Measurements from ENCODE around the gene FARSA.
"Not testable (repeated sequence)": the region's sequence is repeated elsewhere in the genome, so short reads cannot be mapped to it uniquely, and the experiment has no call there.

FARSA gene

DNA sequence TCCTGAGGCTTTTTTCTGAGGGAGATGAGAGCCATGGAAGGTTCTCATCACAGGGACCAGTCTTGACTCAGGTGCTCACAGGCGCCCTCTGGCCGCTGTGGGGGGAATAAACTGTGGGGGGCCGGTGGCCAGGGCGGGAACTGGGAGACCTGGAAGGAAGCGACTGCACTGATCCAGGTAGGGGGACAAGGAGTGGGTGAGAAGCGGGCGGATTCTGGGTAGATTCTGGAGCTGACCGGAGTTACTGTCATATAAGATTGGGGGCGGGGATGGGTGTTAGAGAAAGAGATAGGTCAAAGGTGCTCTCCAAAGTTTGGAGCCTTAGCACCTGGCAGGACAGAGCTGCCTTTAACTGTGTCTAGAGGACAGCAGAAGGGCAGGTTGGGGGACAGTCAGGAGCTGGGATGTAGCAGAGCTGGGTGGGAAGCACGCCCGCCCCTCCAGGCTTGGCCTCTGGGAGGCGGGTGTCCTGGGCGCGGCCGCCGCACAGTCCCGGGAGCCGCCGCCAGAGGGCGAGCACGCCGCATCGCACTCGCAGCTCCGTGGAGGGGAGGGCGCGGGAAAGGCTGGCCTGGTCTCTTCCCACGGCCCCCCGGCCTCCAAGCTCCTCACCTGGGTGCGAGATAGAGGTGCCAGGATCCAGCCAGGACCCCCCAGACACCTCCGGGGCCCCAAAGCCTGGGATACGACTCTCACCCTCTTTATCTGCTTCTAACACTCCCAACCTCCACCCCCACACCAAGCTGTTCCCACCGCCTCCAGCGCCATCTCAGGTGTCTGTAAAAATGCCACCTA is 31.7 kb upstream of the FARSA start:
- H3K27ac Mint-ChIP-seq, result peak overlapping the region; percentile 73
- H3K4me1 Mint-ChIP-seq (ENCODE audit: low read depth), result peaks cover 12% of the 10 kb centered on the region
- H3K36me3 Mint-ChIP-seq (ENCODE audit: low read depth), result no peaks in the 10 kb centered on the region
- no peaks in the 10 kb centered on the region for H3K9me3 Mint-ChIP-seq
- intact Hi-C loops (cut with micrococcal nuclease), result loop anchor here (2.0 kb wide), 1 partner anchor 80 kb away; no protein-coding TSS in a partner anchor
- peaks cover 5% of the 10 kb centered on the region for H3K27me3 Mint-ChIP-seq
- H3K4me3 Mint-ChIP-seq, result peak overlapping the region; percentile 87

DNA sequence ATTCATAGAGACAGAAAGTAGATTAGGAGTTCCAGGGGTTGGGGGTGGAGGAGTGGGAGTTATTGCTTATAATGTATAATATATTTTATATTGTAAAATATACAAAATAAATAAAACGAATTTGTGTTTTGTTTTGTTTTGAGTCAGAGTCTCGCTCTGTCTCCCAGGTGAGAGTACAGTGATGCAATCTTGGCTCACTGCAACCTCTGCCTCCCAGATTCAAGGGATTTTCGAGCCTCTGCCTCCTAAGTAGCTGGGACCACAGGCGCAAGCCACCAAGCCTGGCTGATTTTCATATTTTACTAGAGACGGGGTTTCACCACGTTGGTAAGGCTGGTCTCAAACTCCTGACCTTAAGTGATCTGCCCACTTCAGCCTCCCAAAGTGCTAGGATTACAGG is 26.0 kb upstream of the FARSA start:
- intact Hi-C loops (cut with micrococcal nuclease), result no loop called here
- Mint-ChIP-seq H3K4me1 (ENCODE audit: low read depth) (peaks cover 21% of the 10 kb centered on the region), H3K4me3 (no peak overlapping the region), H3K36me3 (ENCODE audit: low read depth) (peaks cover 18% of the 10 kb centered on the region), H3K9me3 (no peaks in the 10 kb centered on the region), H3K27ac (no peak overlapping the region), H3K27me3 (peaks cover 3% of the 10 kb centered on the region)

DNA sequence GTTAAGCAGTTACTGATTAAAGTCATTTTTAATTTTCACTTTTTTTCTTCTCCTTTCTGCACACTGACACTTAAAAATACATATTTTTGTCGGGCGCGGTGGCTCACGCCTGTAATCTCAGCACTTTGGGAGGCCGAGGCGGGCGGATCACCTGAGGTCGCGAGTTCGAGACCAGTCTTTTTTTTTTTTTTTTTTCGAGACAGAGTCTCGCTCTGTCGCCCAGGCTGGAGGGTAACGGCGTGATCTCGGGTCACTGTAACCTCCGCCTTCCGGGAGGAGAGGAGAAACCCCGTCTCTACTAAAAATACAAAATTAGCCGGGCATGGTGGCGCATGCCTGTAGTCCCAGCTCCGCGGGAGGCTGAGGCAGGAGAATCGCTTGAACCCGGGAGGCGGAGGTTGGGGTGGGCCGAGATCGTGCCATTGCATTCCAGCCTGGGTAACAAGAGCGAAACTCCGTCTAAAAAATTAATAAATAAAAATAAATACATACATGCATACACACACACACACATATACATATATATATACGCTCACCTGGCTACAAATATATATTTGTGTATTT is 24.0 kb upstream of the FARSA start:
- H3K4me1 Mint-ChIP-seq (ENCODE audit: low read depth), result peaks cover 41% of the 10 kb centered on the region
- H3K27me3 Mint-ChIP-seq; intact Hi-C loops (cut with micrococcal nuclease); H3K9me3 Mint-ChIP-seq: not testable (repeated sequence)
- peak overlapping the region; percentile 86 for H3K4me3 Mint-ChIP-seq
- H3K36me3 Mint-ChIP-seq (ENCODE audit: low read depth), result peaks cover 38% of the 10 kb centered on the region
- H3K27ac Mint-ChIP-seq, result peak overlapping the region; percentile 80

DNA sequence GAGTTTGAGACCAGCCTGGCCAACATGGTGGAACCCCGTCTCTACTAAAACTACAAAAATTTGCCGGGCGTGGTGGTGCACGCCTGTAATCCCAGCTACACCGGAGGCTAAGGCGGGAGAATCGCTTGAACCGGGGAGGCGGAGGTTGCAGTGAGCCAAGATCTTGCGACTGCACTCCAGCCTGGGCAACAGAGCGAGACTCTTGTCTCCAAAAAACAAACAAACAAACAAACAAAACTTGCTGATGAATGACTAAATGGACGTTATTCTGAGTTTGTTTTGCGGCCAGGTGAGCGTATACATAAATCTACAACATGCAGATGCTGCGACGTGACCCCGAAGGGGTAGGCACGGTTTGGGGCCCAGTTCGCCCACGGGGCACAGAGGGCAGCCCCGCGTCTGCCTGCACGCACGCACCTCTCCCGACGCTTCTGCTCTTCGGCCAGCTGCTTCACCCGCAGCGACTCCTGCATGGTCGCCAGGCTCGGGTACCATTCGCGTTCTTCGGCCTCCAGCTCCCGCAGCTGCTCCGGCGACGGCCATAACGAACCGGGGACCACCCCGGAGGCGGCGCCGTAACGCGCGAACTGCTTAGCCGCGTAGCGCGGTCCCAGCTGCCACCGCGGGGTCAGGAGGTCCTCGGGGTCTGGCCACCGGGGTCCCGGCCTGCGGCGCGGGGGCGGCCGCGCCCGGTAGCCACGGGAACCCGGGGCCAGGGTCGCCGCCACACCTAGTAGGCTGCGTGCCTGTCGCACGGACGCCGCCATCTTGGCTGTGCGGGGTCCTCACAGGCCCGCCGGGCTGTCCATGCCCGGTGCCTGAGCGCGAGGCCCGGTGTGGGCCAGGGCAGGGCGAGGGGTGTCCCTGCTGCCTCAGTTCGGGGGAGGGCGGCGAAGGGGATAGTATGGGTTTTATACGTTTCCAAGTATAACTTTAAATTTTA is 23.2 kb upstream of the FARSA start, which contains the start of gene GADD45GIP1:
Gene GADD45GIP1 (minus strand): TSS at position 778 of the 943 bp plus-strand sequence. CDS start 11 bp downstream, at position 767.
- intact Hi-C loops (cut with micrococcal nuclease), result no loop called here
- peak within 1 kb of the TSS; percentile 86 for H3K4me3 Mint-ChIP-seq
- H3K27me3 Mint-ChIP-seq, result no peaks in the 10 kb centered on the region
- H3K9me3 Mint-ChIP-seq, result no peaks in the 10 kb centered on the region
- peaks cover 46% of the 10 kb centered on the region for H3K36me3 Mint-ChIP-seq (ENCODE audit: low read depth)
- H3K4me1 Mint-ChIP-seq (ENCODE audit: low read depth), result peaks cover 48% of the 10 kb centered on the region
- peak within 1 kb of the TSS; percentile 80 for H3K27ac Mint-ChIP-seq

DNA sequence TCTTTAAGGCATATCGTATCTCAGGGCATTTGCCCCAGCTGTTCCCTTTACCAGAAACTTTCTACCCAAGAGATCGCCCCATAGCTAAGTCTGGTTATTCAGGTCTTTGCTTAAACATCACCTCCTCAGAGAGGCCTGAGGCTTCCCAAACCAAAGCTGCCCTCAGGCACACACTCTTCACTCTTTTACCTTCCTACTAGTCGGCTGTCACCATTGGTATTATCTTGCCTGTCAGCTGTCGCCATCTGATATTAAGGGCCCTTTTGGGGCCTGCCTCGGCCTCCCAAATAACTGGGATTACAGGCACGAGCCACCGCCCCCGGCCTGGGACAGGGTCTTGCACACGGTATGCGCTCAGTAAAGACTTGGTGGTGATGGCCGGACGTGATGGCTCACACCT is 22.5 kb upstream of the FARSA start:
- H3K27me3 Mint-ChIP-seq, result no peaks in the 10 kb centered on the region
- H3K36me3 Mint-ChIP-seq (ENCODE audit: low read depth), result peaks cover 53% of the 10 kb centered on the region
- H3K27ac Mint-ChIP-seq, result peak overlapping the region; percentile 80
- peak overlapping the region; percentile 86 for H3K4me3 Mint-ChIP-seq
- intact Hi-C loops (cut with micrococcal nuclease), result no loop called here
- peaks cover 55% of the 10 kb centered on the region for H3K4me1 Mint-ChIP-seq (ENCODE audit: low read depth)
- H3K9me3 Mint-ChIP-seq, result no peaks in the 10 kb centered on the region

DNA sequence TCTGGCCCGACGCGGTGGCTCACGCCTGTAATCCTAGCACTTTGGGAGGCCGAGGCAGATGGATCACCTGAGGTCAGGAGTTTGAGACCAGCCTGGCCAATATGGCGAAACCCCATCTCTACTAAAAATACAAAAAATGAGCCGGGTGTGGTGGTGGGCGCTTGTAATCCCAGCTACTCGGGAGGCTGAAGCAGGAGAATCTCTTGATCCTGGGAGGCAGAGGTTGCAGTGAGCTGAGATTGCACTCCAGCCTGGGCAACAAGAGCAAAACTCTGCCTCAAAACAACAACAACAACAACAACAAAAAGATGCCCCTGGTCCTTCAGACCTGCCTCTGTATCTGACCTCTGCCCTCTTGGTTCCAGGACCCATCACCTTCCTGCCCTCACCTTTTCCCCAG is 22.1 kb upstream of the FARSA start:
- Mint-ChIP-seq H3K4me3 (peak overlapping the region; percentile 86), H3K27ac (peak overlapping the region; percentile 80), H3K36me3 (ENCODE audit: low read depth) (peaks cover 57% of the 10 kb centered on the region), H3K4me1 (ENCODE audit: low read depth) (peaks cover 57% of the 10 kb centered on the region)
- H3K27me3 Mint-ChIP-seq; intact Hi-C loops (cut with micrococcal nuclease); H3K9me3 Mint-ChIP-seq: not testable (repeated sequence)

DNA sequence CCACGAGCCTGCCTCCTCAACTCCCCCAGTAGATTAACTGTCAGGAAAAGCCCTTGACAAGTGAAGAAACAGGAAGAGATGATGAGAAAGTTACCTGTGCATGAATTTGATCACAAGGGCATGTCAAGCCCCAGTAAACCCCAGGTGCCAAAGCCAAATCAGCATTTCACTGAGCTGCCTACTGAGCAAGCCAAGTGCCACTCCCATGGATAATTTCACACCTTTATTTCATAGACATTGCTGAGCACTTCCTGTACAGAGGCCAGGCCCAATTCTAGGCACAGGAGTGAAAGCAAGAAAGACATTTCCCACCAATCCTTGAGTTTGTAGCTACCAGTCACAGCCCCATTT is 21.1 kb upstream of the FARSA start:
- Mint-ChIP-seq H3K27ac (peak overlapping the region; percentile 80), H3K27me3 (no peaks in the 10 kb centered on the region), H3K36me3 (ENCODE audit: low read depth) (peaks cover 67% of the 10 kb centered on the region), H3K9me3 (no peaks in the 10 kb centered on the region), H3K4me3 (no peak overlapping the region), H3K4me1 (ENCODE audit: low read depth) (peaks cover 67% of the 10 kb centered on the region)
- intact Hi-C loops (cut with micrococcal nuclease), result no loop called here

DNA sequence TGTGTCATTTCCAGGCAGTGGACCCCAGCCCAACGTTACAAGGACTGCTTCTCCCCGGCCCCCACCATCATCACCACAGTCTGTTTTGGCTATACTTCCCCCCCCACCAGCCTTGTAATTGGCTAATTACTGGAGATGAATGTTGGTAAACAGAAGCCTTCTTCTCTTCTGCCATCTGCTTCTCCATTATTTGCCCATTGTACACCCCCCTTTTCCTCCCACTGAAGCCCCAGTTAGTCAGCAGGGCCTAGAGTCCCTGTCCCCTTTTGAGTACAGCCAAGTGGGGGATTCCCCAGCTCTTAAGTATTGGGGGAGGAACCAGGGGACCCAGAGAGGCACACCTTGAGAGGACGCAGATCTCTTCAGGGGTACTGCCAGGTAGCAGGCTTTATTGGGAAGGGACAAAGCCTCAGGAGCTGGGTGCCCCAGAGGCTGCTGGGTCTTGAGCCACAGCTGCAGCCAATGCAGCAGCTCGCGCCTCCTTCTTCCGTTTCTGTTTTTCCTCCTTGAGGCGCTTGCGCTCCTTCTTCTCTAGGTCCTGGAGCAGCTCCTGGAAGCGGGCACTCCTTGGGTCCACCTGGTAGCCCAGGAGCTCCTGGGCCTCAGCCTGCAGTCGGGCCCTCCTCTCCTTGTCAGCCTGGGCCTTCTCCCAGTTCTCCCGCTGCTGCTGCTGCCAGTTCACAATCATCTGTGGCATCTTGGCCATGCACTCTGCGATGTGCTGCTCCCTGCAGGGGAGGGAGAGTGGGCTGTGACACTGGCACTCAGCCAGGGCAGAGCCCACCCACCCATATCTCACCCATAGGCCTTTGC is 20.5 kb upstream of the FARSA start:
- peaks cover 73% of the 10 kb centered on the region for H3K36me3 Mint-ChIP-seq (ENCODE audit: low read depth)
- peaks cover 72% of the 10 kb centered on the region for H3K4me1 Mint-ChIP-seq (ENCODE audit: low read depth)
- intact Hi-C loops (cut with micrococcal nuclease), result no loop called here
- H3K27ac Mint-ChIP-seq, result peak overlapping the region; percentile 80
- H3K4me3 Mint-ChIP-seq, result no peak overlapping the region
- no peaks in the 10 kb centered on the region for H3K9me3 Mint-ChIP-seq
- no peaks in the 10 kb centered on the region for H3K27me3 Mint-ChIP-seq

DNA sequence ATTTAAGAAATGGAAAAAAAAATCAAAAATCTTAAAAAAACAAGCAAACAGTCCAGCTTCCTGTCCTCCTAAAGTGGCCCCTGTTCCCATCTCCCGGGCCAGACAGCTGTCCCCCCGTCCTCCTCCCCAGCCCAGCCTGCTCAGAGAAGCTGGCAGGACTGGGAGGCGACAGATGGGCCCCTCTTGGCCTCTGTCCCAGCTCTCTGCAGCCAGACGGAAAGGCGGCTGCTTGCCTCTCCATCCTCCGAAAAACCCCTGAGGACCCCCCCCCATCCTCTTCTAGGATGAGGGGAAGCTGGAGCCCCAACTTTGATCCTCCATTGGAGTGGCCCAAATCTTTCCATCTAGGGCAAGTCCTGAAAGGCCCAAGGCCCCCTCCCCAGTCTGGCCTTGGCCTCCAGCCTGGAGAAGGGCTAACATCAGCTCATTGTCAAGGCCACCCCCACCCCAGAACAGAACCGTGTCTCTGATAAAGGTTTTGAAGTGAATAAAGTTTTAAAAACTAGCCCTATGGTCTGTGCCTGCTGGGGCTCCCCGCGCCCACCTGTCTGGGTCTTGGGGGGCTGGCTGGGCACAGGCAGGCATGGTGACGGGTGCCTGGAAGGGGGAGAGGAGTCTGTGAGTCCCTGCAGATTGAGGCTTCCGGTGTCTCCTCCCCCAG is 19.8 kb upstream of the FARSA start:
- intact Hi-C loops (cut with micrococcal nuclease), result no loop called here
- H3K36me3 Mint-ChIP-seq (ENCODE audit: low read depth), result peaks cover 80% of the 10 kb centered on the region

DNA sequence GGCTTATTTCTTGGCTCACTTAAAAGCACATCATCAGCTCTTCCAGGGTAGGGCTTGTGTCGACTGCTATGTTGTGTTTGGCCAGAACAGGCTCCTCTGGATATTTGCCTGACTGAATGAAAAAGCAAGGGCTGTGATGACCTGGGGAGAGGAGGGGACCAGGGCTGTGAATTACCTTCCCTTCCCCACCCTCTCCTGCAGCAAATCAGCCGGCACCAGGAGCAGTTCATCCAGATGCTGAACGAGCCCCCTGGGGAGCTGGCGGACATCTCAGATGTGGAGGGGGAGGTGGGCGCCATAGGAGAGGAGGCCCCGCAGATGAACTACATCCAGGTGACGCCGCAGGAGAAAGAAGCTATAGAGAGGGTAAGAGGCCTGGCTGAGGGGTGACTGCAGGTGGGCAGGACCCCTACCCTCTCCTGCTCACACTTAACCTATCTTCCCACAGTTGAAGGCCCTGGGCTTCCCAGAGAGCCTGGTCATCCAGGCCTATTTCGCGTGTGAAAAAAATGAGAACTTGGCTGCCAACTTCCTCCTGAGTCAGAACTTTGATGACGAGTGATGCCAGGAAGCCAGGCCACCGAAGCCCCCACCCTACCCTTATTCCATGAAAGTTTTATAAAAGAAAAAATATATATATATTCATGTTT is 19.1 kb upstream of the FARSA start:
- Mint-ChIP-seq H3K4me1 (ENCODE audit: low read depth) (peaks cover 86% of the 10 kb centered on the region), H3K27ac (peak overlapping the region; percentile 80), H3K27me3 (no peaks in the 10 kb centered on the region), H3K4me3 (peak overlapping the region; percentile 24), H3K9me3 (no peaks in the 10 kb centered on the region), H3K36me3 (ENCODE audit: low read depth) (peaks cover 87% of the 10 kb centered on the region)
- intact Hi-C loops (cut with micrococcal nuclease), result no loop called here

More for the DNA sequence above, 19.8 kb upstream of the FARSA start:
- Mint-ChIP-seq H3K9me3 (no peaks in the 10 kb centered on the region), H3K27ac (peak overlapping the region; percentile 80), H3K4me1 (ENCODE audit: low read depth) (peaks cover 80% of the 10 kb centered on the region), H3K27me3 (no peaks in the 10 kb centered on the region), H3K4me3 (no peak overlapping the region)

DNA sequence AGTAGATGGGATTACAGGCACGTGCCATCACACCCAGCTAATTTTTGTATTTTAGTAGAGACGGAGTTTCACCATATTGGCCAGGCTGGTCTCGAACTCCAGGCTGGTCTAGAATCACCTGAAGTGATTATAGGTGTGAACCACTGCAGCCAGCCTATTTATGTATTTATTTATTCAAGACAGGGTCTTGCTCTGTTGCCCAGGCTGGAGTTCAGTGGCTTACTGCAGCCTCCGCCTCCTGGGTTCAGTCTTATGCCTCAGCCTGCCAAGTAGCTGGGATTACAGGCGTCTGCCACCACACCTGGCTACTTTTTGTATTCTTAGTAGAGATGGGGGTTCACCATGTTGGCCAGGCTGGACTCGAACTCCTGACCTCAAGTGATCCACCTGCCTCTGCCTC is 18.5 kb upstream of the FARSA start:
- H3K9me3 Mint-ChIP-seq; H3K27me3 Mint-ChIP-seq; H3K4me3 Mint-ChIP-seq; intact Hi-C loops (cut with micrococcal nuclease): not testable (repeated sequence)
- Mint-ChIP-seq H3K27ac (peak overlapping the region; percentile 80), H3K4me1 (ENCODE audit: low read depth) (peaks cover 88% of the 10 kb centered on the region), H3K36me3 (ENCODE audit: low read depth) (peaks cover 90% of the 10 kb centered on the region)

DNA sequence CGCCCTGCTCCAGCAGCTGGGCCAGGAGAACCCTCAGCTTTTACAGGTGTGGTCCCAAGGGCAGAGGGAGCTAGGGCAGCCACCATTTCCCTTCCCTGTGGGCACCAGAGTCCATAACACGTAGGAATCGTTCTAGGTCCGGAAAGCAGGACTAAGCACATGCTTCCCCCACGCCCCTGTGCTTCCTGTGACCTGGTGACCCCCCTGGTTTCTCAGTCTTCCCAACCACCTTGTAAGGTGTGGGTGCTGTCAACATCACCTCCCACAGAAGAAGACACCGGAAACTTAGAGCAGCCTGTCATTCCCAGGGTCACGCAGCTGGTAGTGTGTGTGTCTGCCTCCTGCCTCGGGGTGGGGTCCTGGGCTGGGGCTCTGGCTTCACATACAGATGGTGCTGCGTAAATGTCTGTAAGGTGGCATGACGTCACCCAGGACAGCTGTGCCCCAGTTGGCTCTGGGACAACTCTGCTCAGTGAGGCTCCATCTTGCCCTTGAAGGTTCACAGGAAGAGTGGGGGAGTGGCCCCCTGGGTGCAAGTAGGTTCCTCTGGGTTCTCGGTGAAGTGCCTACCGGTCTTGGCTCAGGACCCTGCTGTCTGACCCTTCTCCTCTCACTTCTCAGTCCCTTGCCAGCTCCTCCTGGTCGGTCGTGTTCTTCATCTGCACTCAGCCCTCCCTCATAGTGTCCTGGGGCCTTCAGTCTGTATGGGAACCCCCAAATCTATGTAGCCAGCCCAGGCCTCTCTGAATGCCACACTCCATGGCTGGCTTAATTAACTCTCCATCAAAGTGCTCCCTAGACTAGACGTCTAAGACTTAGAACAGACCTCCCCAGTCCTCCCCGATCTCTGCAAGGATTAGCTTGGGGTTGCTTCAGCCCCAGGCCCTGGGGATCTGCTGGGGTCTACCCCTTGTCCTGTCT is 16.1 kb upstream of the FARSA start:
- peak overlapping the region; percentile 80 for H3K27ac Mint-ChIP-seq
- no peaks in the 10 kb centered on the region for H3K9me3 Mint-ChIP-seq
- intact Hi-C loops (cut with micrococcal nuclease), result no loop called here
- H3K27me3 Mint-ChIP-seq, result no peaks in the 10 kb centered on the region
- H3K4me1 Mint-ChIP-seq (ENCODE audit: low read depth), result peaks cover 74% of the 10 kb centered on the region
- no peak overlapping the region for H3K4me3 Mint-ChIP-seq
- peaks cover 95% of the 10 kb centered on the region for H3K36me3 Mint-ChIP-seq (ENCODE audit: low read depth)

Data from dendritic cell treated with granulocyte-macrophage colony-stimulating factor and Interleukin-4, amounts not matched to agents 40 ng/mL and 50 ng/mL, for 4 days (primary cell).